HAP-1 (cell line): ENCODE data around the gene RAVER1.

Experiments
- DNase-seq, 2 experiments: peaks; one replicate each; pipeline ENCODE4 v3.0.0-alpha.2; 2016 to 2020; ENCODE audit warnings: low spot score in 2 of 2
- H3K27me3 ChIP-seq: fragments of 250-450 bp; sonication (Bioruptor Pico); 2 replicates; pipeline ENCODE4 v1.5.1; 2020; ENCODE audit warnings: low read depth, mild to moderate bottlenecking, moderate library complexity
- H3K36me3 ChIP-seq: fragments of 250-450 bp; sonication (Bioruptor Pico); replicated peaks from 2 replicates; pipeline ENCODE4 v1.5.1; 2020; ENCODE audit warnings: mild to moderate bottlenecking
- H3K4me1 ChIP-seq: fragments of 250-450 bp; sonication (Bioruptor Pico); 2 replicates; pipeline ENCODE4 v1.5.1; 2020; ENCODE audit warnings: mild to moderate bottlenecking
- H3K4me3 ChIP-seq: fragments of 250-450 bp; sonication (Bioruptor Pico); 2 replicates; pipeline ENCODE4 v1.5.1; 2020; ENCODE audit warnings: mild to moderate bottlenecking, moderate library complexity
- H3K9me3 ChIP-seq: fragments of 250-450 bp; sonication (Bioruptor Pico); 2 replicates; pipeline ENCODE4 v1.5.1; 2020; ENCODE audit warnings: mild to moderate bottlenecking, moderate library complexity
- in situ Hi-C: fragments of 300-500 bp; cut with MboI; formaldehyde crosslinking; loops from 3 replicates; pipeline ENCODE4 v1.14.3; 2020; ENCODE audit warnings: low sequenced_read_pairs, inconsistent platforms, mixed read lengths

The RAVER1 gene

GRCh38 chr19:10318807-10319682 lies 14.3 kb downstream of the RAVER1 start:
- Histone ChIP-seq H3K9me3 (no peaks in the 10 kb centered on the region), H3K4me1 (peaks cover 5% of the 10 kb centered on the region; the same call in 1 of the 2 replicates), H3K27me3 (no peaks in the 10 kb centered on the region), H3K36me3 (peaks cover 61% of the 10 kb centered on the region), H3K4me3 (no peak overlapping the region)
- in situ Hi-C loops, result no loop called here
- no peak for DNase-seq

- H3K36me3 ChIP-seq, result peaks cover 53% of the 10 kb centered on the region
- in situ Hi-C loops, result no loop called here
- peaks cover 5% of the 10 kb centered on the region; the same call in 1 of the 2 replicates for H3K4me1 ChIP-seq
These were observed 15.4 kb downstream of the RAVER1 start for GRCh38 chr19:10317857-10318462.

GRCh38 chr19:10317045-10317856 lies 16.1 kb downstream of the RAVER1 start:
- DNase-seq, result no peak
- in situ Hi-C loops, result no loop called here
- peaks cover 46% of the 10 kb centered on the region for H3K36me3 ChIP-seq

More at GRCh38 chr19:10317857-10318462, 15.4 kb downstream of the RAVER1 start:
- no peak for DNase-seq
- Histone ChIP-seq H3K4me3 (no peak overlapping the region), H3K9me3 (no peaks in the 10 kb centered on the region), H3K27me3 (no peaks in the 10 kb centered on the region)

GRCh38 chr19:10316229-10317044 lies 16.9 kb downstream of the RAVER1 start:
- H3K9me3 ChIP-seq, result no peaks in the 10 kb centered on the region
- no peaks in the 10 kb centered on the region for H3K27me3 ChIP-seq
- H3K4me3 ChIP-seq, result peak overlapping the region; percentile 75
- H3K36me3 ChIP-seq, result peaks cover 38% of the 10 kb centered on the region
- peak in 1 of 2 experiments; percentile 32 for DNase-seq
- peaks cover 5% of the 10 kb centered on the region; the same call in 1 of the 2 replicates for H3K4me1 ChIP-seq
- in situ Hi-C loops, result no loop called here

More at GRCh38 chr19:10317045-10317856, 16.1 kb downstream of the RAVER1 start:
- Histone ChIP-seq H3K9me3 (no peaks in the 10 kb centered on the region), H3K27me3 (no peaks in the 10 kb centered on the region), H3K4me1 (peaks cover 5% of the 10 kb centered on the region; the same call in 1 of the 2 replicates), H3K4me3 (no peak overlapping the region)

- Histone ChIP-seq H3K4me1 (peaks cover 5% of the 10 kb centered on the region; the same call in 1 of the 2 replicates), H3K36me3 (peaks cover 31% of the 10 kb centered on the region), H3K27me3 (no peaks in the 10 kb centered on the region), H3K4me3 (peak within 1 kb of the TSS; percentile 75), H3K9me3 (no peaks in the 10 kb centered on the region)
- DNase-seq, result peak; percentile 81 to 94
- in situ Hi-C loops, result no loop called here
These were observed 17.8 kb downstream of the RAVER1 start, which contains the start of gene FDX2 for GRCh38 chr19:10315335-10316214. FDX2 (minus strand) TSS chr19:10316015; CDS start chr19:10315996, 19 bp downstream.

GRCh38 chr19:10309423-10309822 lies 23.9 kb downstream of the RAVER1 start, which contains the start of gene ZGLP1:
ZGLP1 (minus strand) TSS chr19:10309815.
- no peaks in the 10 kb centered on the region for H3K27me3 ChIP-seq
- H3K4me3 ChIP-seq, result no peak within 1 kb of the TSS
- in situ Hi-C loops, result no loop called here
- H3K36me3 ChIP-seq, result peaks cover 4% of the 10 kb centered on the region; the same call in 1 of the 2 replicates
- no peak for DNase-seq
- H3K9me3 ChIP-seq, result no peaks in the 10 kb centered on the region
- H3K4me1 ChIP-seq, result no peaks in the 10 kb centered on the region; the same call in 1 of the 2 replicates

- Histone ChIP-seq H3K9me3 (no peaks in the 10 kb centered on the region), H3K4me3 (no peak overlapping the region), H3K27me3 (no peaks in the 10 kb centered on the region), H3K4me1 (no peaks in the 10 kb centered on the region), H3K36me3 (no peaks in the 10 kb centered on the region)
- in situ Hi-C loops, result no loop called here
- no peak for DNase-seq
These were observed 27.0 kb downstream of the RAVER1 start for GRCh38 chr19:10306327-10306726.

- in situ Hi-C loops, result no loop called here
- Histone ChIP-seq H3K4me3 (no peak overlapping the region), H3K36me3 (no peaks in the 10 kb centered on the region), H3K4me1 (no peaks in the 10 kb centered on the region), H3K27me3 (no peaks in the 10 kb centered on the region), H3K9me3 (no peaks in the 10 kb centered on the region)
- DNase-seq, result no peak
These were observed 28.1 kb downstream of the RAVER1 start for GRCh38 chr19:10305139-10305806.

- in situ Hi-C loops, result no loop called here
- DNase-seq, result no peak
- Histone ChIP-seq H3K4me3 (no peak overlapping the region), H3K9me3 (no peaks in the 10 kb centered on the region), H3K36me3 (no peaks in the 10 kb centered on the region; the same call in 1 of the 2 replicates), H3K27me3 (no peaks in the 10 kb centered on the region), H3K4me1 (no peaks in the 10 kb centered on the region)
These were observed 33.5 kb downstream of the RAVER1 start for GRCh38 chr19:10299545-10300458.

- H3K9me3 ChIP-seq, result no peaks in the 10 kb centered on the region
- DNase-seq, result no peak
- peaks cover 10% of the 10 kb centered on the region for H3K36me3 ChIP-seq
- in situ Hi-C loops, result no loop called here
- H3K4me1 ChIP-seq, result peaks cover 4% of the 10 kb centered on the region; the same call in 1 of the 2 replicates
- no peaks in the 10 kb centered on the region for H3K27me3 ChIP-seq
- H3K4me3 ChIP-seq, result no peak overlapping the region
These were observed 37.3 kb downstream of the RAVER1 start for GRCh38 chr19:10295847-10296591.
